Measurements from ENCODE around the gene KDM2A. TPM values are rescaled to one million over a fixed set of nuclear protein-coding genes. Genes with fewer than 3 reads are reported as not detected.

The KDM2A gene
- total and polyA plus RNA-seq, 7 donors: 15.6 to 67.3 (median 29.0) TPM

DNA sequence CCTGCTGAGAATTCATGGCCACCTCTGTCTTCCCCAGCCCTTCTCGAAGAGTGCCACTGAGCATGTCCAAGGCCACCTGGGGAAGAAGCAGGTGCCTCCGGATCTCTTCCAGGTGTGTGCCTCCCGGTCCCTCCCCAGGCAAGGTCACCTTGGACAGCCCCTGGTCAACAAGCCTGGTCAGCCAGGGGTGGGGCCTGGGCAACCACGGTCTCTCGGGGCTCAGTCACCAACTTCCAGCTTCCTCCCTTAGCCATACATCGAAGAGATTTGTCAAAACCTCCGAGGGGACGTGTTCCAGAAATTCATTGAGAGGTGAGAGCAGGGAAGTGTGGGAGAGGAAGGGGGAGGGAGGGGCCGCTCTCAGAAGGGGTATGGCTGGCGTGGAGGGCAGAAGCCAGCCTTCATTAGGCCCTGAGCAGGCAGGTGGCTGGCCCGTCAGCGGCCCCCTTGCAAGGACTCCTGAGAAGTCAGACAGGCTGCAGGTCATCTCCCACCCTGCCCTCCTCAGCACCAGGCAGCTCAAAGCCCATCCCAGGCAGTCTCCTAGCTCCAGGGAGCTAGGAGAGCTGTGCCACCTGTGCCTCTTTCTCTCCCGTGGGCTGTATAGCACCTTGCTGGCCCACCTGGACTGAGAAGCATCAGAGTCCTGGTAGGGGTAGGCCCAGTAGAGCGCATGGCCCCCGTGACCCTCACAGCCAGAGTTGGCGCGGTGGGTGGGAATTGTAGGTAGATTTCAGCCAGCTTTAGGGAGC, 160.7 kb downstream of the KDM2A start:
- H3K27ac ChIP-seq: peak overlapping the region in 2 of 4 donors; percentile 26 to 38
- H3K36me3 ChIP-seq: peaks cover 55 to 61% (median 58%) of the 10 kb centered on the region in 4 donors
- H3K27me3 ChIP-seq: no peaks in the 10 kb centered on the region
- no peak for TF ChIP-seq EP300 (IDR thresholded peaks at IDR 0.05)
- TF ChIP-seq, protein P1, sequence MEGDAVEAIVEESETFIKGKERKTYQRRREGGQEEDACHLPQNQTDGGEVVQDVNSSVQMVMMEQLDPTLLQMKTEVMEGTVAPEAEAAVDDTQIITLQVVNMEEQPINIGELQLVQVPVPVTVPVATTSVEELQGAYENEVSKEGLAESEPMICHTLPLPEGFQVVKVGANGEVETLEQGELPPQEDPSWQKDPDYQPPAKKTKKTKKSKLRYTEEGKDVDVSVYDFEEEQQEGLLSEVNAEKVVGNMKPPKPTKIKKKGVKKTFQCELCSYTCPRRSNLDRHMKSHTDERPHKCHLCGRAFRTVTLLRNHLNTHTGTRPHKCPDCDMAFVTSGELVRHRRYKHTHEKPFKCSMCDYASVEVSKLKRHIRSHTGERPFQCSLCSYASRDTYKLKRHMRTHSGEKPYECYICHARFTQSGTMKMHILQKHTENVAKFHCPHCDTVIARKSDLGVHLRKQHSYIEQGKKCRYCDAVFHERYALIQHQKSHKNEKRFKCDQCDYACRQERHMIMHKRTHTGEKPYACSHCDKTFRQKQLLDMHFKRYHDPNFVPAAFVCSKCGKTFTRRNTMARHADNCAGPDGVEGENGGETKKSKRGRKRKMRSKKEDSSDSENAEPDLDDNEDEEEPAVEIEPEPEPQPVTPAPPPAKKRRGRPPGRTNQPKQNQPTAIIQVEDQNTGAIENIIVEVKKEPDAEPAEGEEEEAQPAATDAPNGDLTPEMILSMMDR (IDR thresholded peaks at IDR 0.05): no peak
- no peak for TF ChIP-seq POLR2AphosphoS5 (IDR thresholded peaks at IDR 0.05)
- TF ChIP-seq POLR2A (IDR thresholded peaks at IDR 0.05): no peak
- intact Hi-C loops (cut with DNase I): no loop called here
- H3K4me1 ChIP-seq: peaks cover 0 to 51% (median 40%) of the 10 kb centered on the region in 4 donors
- DNase-seq: peak; percentile 63
- 83 to 88% methylated on average over 17 of the region's 17 CpGs for WGBS, 2 donors
- no peak overlapping the region for H3K4me3 ChIP-seq
- H3K9me3 ChIP-seq: no peaks in the 10 kb centered on the region

DNA sequence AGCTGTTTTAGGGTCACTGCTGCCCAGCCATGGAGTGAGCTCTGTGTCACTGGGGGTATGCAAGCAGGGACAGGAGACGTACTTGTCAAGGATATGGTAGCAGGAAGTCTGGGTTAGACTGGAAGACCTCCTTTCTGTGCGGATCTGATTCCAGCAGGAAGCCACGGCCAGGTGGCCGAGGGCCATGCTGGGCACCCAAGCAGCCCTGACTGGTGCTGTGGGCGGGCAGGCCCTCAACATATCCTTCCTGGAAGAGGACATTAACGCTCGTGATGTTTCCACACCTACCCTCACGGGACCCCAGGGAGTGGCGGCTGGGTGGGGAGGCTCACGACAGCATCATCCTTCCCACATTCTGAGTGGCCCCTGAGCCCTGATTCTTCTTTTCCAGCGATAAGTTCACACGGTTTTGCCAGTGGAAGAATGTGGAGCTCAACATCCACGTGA, 161.3 kb downstream of the KDM2A start:
- peak; percentile 51 for DNase-seq
- Histone ChIP-seq H3K36me3 (peaks cover 61 to 67% (median 64%) of the 10 kb centered on the region in 4 donors), H3K4me1 (peaks cover 0 to 45% (median 34%) of the 10 kb centered on the region in 4 donors), H3K9me3 (no peaks in the 10 kb centered on the region), H3K27me3 (no peaks in the 10 kb centered on the region), H3K27ac (peak overlapping the region in 1 of 4 donors; percentile 38), H3K4me3 (no peak overlapping the region)
- TF ChIP-seq EP300 (IDR thresholded peaks at IDR 0.05): no peak
- TF ChIP-seq POLR2AphosphoS5 (IDR thresholded peaks at IDR 0.05): no peak
- TF ChIP-seq POLR2A (IDR thresholded peaks at IDR 0.05): no peak
- TF ChIP-seq, protein P1 (IDR thresholded peaks at IDR 0.05): no peak
- intact Hi-C loops (cut with DNase I): no loop called here
- 78 to 89% methylated on average over 13 of the region's 13 CpGs for WGBS, 2 donors

DNA sequence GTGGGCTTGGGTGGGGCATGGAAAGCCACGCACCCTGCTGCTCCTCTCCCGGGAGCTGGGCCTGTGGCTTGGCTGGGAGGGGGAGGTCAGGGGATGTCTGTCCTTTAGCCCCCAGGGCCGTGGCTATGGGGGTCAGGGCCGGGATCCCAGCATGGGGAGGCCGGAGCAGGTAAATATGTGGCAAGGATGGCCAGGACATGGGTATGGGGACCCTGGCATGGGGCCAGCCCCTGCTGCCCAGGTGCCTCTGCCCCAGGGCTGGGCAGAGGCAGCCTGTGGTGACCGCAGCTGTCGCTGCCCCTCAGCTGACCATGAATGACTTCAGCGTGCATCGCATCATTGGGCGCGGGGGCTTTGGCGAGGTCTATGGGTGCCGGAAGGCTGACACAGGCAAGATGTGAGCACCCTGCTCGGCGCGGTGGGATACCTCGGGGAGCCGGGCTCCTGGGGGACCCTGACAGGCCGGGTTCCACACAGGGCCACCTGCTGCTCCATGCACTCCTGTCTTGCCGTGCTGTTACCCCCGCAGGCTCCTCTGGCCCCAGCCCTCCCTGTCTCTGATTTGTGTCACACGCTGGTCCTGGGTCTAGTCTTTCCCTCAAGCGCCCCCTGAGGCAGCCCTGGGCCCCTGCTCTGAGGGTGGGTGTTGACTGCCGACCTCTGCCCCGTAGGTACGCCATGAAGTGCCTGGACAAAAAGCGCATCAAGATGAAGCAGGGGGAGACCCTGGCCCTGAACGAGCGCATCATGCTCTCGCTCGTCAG, 161.9 kb downstream of the KDM2A start:
- 95 to 96% methylated on average over 31 of the region's 31 CpGs for WGBS, 2 donors
- H3K9me3 ChIP-seq: no peaks in the 10 kb centered on the region
- no peak overlapping the region for H3K27ac ChIP-seq
- peaks cover 66 to 73% (median 70%) of the 10 kb centered on the region in 4 donors for H3K36me3 ChIP-seq
- TF ChIP-seq EP300 (IDR thresholded peaks at IDR 0.05) (no peak), POLR2A (IDR thresholded peaks at IDR 0.05) (no peak), POLR2AphosphoS5 (IDR thresholded peaks at IDR 0.05) (no peak)
- TF ChIP-seq, protein P1 (IDR thresholded peaks at IDR 0.05): no peak
- intact Hi-C loops (cut with DNase I): no loop called here
- no peak overlapping the region for H3K4me3 ChIP-seq
- no peaks in the 10 kb centered on the region for H3K27me3 ChIP-seq
- peaks cover 0 to 39% (median 28%) of the 10 kb centered on the region in 4 donors for H3K4me1 ChIP-seq
- DNase-seq: peak; percentile 63

DNA sequence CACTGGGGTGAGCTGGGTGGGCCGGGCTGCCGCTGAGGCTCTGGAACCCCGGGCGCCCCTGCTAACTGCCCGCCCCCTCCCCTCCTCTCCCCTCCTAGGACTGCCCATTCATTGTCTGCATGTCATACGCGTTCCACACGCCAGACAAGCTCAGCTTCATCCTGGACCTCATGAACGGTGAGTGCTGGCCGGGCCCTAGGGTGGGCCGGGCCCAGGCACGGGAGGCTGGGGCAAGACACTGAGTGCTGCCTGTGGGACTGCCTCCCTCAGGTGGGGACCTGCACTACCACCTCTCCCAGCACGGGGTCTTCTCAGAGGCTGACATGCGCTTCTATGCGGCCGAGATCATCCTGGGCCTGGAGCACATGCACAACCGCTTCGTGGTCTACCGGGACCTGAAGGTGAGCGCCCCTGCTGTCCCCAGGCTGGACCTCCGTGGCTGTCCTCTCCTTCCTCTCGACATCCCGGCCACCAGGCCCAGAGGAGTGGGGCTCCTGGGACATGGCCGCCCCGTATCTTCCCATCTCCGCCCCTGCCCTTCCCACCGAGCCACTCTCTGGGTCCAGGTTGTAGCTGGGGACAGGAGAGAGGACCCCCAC, 162.6 kb downstream of the KDM2A start:
- no peaks in the 10 kb centered on the region for H3K27me3 ChIP-seq
- WGBS, 2 donors: 95 to 96% methylated on average over 27 of the region's 27 CpGs
- H3K4me3 ChIP-seq: no peak overlapping the region
- H3K27ac ChIP-seq: peak overlapping the region in 1 of 4 donors; percentile 62
- DNase-seq: peak; percentile 57
- no peaks in the 10 kb centered on the region for H3K9me3 ChIP-seq
- H3K36me3 ChIP-seq: peaks cover 66 to 76% (median 73%) of the 10 kb centered on the region in 4 donors
- H3K4me1 ChIP-seq: peaks cover 0 to 36% (median 22%) of the 10 kb centered on the region in 4 donors
- intact Hi-C loops (cut with DNase I): no loop called here
- TF ChIP-seq POLR2AphosphoS5 (IDR thresholded peaks at IDR 0.05): no peak
